Psoas muscle (tissue), 8 donors: ENCODE data around the gene TNFAIP1. TPM values are rescaled to one million over a fixed set of nuclear protein-coding genes. Genes with fewer than 3 reads are reported as not detected.

Experiments
- ATAC-seq, 4 donors: fragments of 200-7000 bp; cut with Tn5 transposase; one replicate each; pipeline ENCODE4 v1.9.1; 2020; ENCODE audit warnings: moderate library complexity in 3 of 4, mild to moderate bottlenecking in 2 of 4
- DNase-seq, 2 donors: peaks; one replicate each; pipeline ENCODE4 v3.0.0-alpha.2; 2020
- H3K27ac ChIP-seq: fragments of 200-600 bp; one replicate; pipeline ENCODE4 v1.8.0; 2022
- H3K27me3 ChIP-seq, 3 donors: fragments of 200-600 bp in 1 of 3; one replicate each; pipeline versions ENCODE4 v1.6.1 to v1.8.0; 2013 to 2022; ENCODE audit warnings: low read length in 2 of 3, mild to moderate bottlenecking in 2 of 3, moderate library complexity in 1 of 3; ENCODE audit not compliant: insufficient read depth in 3 of 3
- H3K36me3 ChIP-seq, 2 donors: fragments of 200-600 bp in 1 of 2; one replicate each; pipeline versions ENCODE4 v1.6.1 to v1.8.0; 2013 to 2022; ENCODE audit warnings: low read depth in 1 of 2, mild to moderate bottlenecking in 1 of 2, moderate library complexity in 1 of 2; ENCODE audit not compliant: insufficient read depth in 1 of 2
- H3K4me1 ChIP-seq: fragments of 200-600 bp; one replicate; pipeline ENCODE4 v1.8.0; 2022
- H3K4me3 ChIP-seq: fragments of 200-600 bp; one replicate; pipeline ENCODE4 v1.8.0; 2022; ENCODE audit warnings: mild to moderate bottlenecking
- H3K9me3 ChIP-seq: fragments of 200-600 bp; one replicate; pipeline ENCODE4 v1.8.0; 2022
- CTCF ChIP-seq: fragments of 200-600 bp; IDR thresholded peaks from one replicate; pipeline ENCODE4 v1.8.0; 2022; ENCODE audit warnings: antibody characterized with exemption
- WGBS, 3 donors: extraction: QIAGEN DNeasy Blood & Tissue Kit; methylation state at CpG; one replicate each; pipeline versions ENCODE4 v1.1.6 to v1.1.7; 2013; 5-methylcytosine and 5-hydroxymethylcytosine counted together
- intact Hi-C, 2 donors: fragments of 100-400 bp; cut with DNase I; formaldehyde crosslinking; loops; one replicate each; pipeline versions ENCODE4 v1.11.0 to v1.14.2; 2022
- polyA plus RNA-seq, 3 donors: library from polyadenylated mRNA; stranded (reverse); fragments of 200-250 nt; gene quantifications; one replicate each; pipeline ENCODE4 v1.2.3, GENCODE V29; 2013
- total RNA-seq, 4 donors: library from RNA; stranded (reverse); fragmentation: NEBNext Ultra II Directional in 2 of 4; extraction: Animal tissue kit (Norgen Biotek cat#: 25700) in 2 of 4; gene quantifications; one replicate each; pipeline versions ENCODE4 v1.2.1 to v1.2.4, GENCODE V29; 2021 to 2023
- donor health status: healthy with polysubstance abuse.
- donor health status: DM: no; HTN: no; CAD: no; lungs with moderate emphysema.
- donor health status: Bipolar disorder and iron deficiency.
- donor health status: healthy.
- donor health status: DM: yes; HTN: yes; CAD: no.
- donor health status: DM: no; HTN: no; CAD: no.
- donor health status: DM: no; HTN: no; CAD: no.
- donor health status: DM: yes; HTN: yes; CAD: no.

TNFAIP1 gene
- total and polyA plus RNA-seq, 7 donors: 13.0 to 32.6 (median 23.3) TPM

- 80 to 84% (median 82%) methylated on average over 5 of the region's 5 CpGs for WGBS, 3 donors
- H3K36me3 ChIP-seq: peaks cover 0 to 25% of the 10 kb centered on the region in 2 donors
- no peak for ATAC-seq
- no peak for TF ChIP-seq CTCF
- H3K4me1 ChIP-seq: peaks cover 12% of the 10 kb centered on the region
- H3K27me3 ChIP-seq: no peaks in the 10 kb centered on the region
- DNase-seq: no peak
- no peaks in the 10 kb centered on the region for H3K9me3 ChIP-seq
- H3K27ac ChIP-seq: no peak overlapping the region
- intact Hi-C loops: no loop called here
- H3K4me3 ChIP-seq: no peak overlapping the region
Observed at GRCh38 chr17:28368306-28368831, 32.8 kb downstream of the TNFAIP1 start.

GRCh38 chr17:28368915-28369683 is 33.5 kb downstream of the TNFAIP1 start:
- TF ChIP-seq CTCF: no peak
- Histone ChIP-seq H3K27ac (no peak overlapping the region), H3K4me1 (peaks cover 12% of the 10 kb centered on the region), H3K9me3 (no peaks in the 10 kb centered on the region), H3K36me3 (peaks cover 0 to 18% of the 10 kb centered on the region in 2 donors), H3K27me3 (no peaks in the 10 kb centered on the region), H3K4me3 (no peak overlapping the region)
- 83 to 87% (median 87%) methylated on average over 23 of the region's 23 CpGs for WGBS, 3 donors
- ATAC-seq (no peak), DNase-seq (no peak)
- intact Hi-C loops: no loop called here

GRCh38 chr17:28369684-28370034 is 34.1 kb downstream of the TNFAIP1 start:
- ATAC-seq (no peak), DNase-seq (no peak)
- no peak for TF ChIP-seq CTCF
- Histone ChIP-seq H3K9me3 (no peaks in the 10 kb centered on the region), H3K4me3 (no peak overlapping the region), H3K4me1 (peaks cover 12% of the 10 kb centered on the region), H3K27ac (no peak overlapping the region), H3K27me3 (no peaks in the 10 kb centered on the region), H3K36me3 (peaks cover 0 to 12% of the 10 kb centered on the region in 2 donors)
- 58 to 69% (median 59%) methylated on average over 10 of the region's 10 CpGs for WGBS, 3 donors
- intact Hi-C loops: no loop called here

GRCh38 chr17:28370035-28370743 is 34.6 kb downstream of the TNFAIP1 start, which contains the start of gene VTN:
TSS of gene VTN (minus strand) at chr17:28370307. CDS start at chr17:28370203, 104 bp downstream.
- DNase-seq (peak in 1 of 2 donors; percentile 37), ATAC-seq (peak in 2 of 4 donors; percentile 12 to 14)
- Histone ChIP-seq H3K36me3 (peaks cover 0 to 7% of the 10 kb centered on the region in 2 donors), H3K4me3 (peak within 1 kb of the TSS; percentile 73), H3K27me3 (no peaks in the 10 kb centered on the region), H3K4me1 (peaks cover 12% of the 10 kb centered on the region), H3K9me3 (no peaks in the 10 kb centered on the region), H3K27ac (peak within 1 kb of the TSS; percentile 38)
- intact Hi-C loops: no loop called here
- no peak for TF ChIP-seq CTCF
- 23 to 33% (median 27%) methylated on average over 8 of the region's 8 CpGs for WGBS, 3 donors
